SK-N-SH treated with all-trans-retinoic acid at 6 μM for 48 hours (cell line): ENCODE results near the gene GDPGP1.

Source experiments
- OSR1 ChIP-seq: fragments of 250-450 bp; sonication (Bioruptor Pico); IDR thresholded peaks from 2 replicates; pipeline ENCODE4 v1.8.0; 2022; ENCODE audit warnings: moderate library complexity, mild to moderate bottlenecking, inconsistent platforms
- PATZ1 ChIP-seq: fragments of 250-450 bp; sonication (Bioruptor Pico); IDR thresholded peaks from 2 replicates; pipeline ENCODE4 v1.8.0; 2020; ENCODE audit warnings: mild to moderate bottlenecking, moderate library complexity, borderline replicate concordance

- TF ChIP-seq OSR1 (CRISPR knock-in tag) (no peak), PATZ1 (no peak)
Observed at GRCh38 chr15:90205886-90206285, 28.1 kb upstream of the GDPGP1 start.
